ENCODE measurements around the gene DMD. TPM values are rescaled to one million over a fixed set of nuclear protein-coding genes. Genes with fewer than 3 reads are reported as not detected.
A peak's percentile ranks its signal among the peaks of the same experiment; 100 is the strongest.

Gene DMD
- total and polyA plus RNA-seq, 2 donors (not counting 1 experiment from before 2014, with no cell fraction given): 5.1 to 7.2 TPM

DNA sequence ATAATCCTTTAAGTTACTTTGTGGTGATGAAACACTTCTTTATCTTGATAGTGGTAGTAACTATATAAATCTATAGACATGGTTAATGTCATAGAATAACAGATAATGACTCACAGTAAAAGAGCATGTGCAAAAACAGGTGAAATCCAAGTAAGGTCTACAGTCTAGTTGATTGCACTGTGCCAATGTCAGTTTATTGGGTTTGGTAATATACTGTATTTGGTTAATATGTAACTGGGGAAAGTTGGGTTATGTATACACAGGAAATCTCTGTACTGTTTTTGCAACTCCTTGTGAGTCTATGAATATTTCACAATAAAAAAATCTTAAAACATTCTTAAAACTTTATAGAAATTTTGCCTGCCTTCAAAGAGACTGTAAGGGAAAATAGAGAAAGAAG lies 1071.9 kb downstream of the DMD start:
- DNase-seq (ENCODE audit: low read depth in 2 of 2): no peak
- Histone ChIP-seq H3K4me2 (ENCODE audit: extremely low read depth, insufficient read depth, low read length) (no peak overlapping the region), H3K36me3 (ENCODE audit: control insufficient read depth, insufficient read depth, low read length) (no peaks in the 10 kb centered on the region), H3K79me2 (ENCODE audit: control insufficient read depth, insufficient read depth, low read length) (no peaks in the 10 kb centered on the region), H3K4me1 (ENCODE audit: control insufficient read depth, extremely low read depth, insufficient read depth, low read length) (no peaks in the 10 kb centered on the region), H4K20me1 (ENCODE audit: control insufficient read depth, extremely low read depth, insufficient read depth, low read length) (no peaks in the 10 kb centered on the region), H3K4me3 (replicated peaks in 1 of 4; ENCODE audit: control extremely low read depth in 1 of 4, insufficient read depth in 1 of 4, low read depth in 3 of 4, low read length in 4 of 4) (no peak overlapping the region), H3K27me3 (ENCODE audit: control insufficient read depth, insufficient read depth, low read length) (no peaks in the 10 kb centered on the region), H3K9me3 (ENCODE audit: control insufficient read depth, insufficient read depth, low read depth, low read length) (no peaks in the 10 kb centered on the region), H3K9ac (ENCODE audit: insufficient read depth, low read length) (no peak overlapping the region), H3K27ac (ENCODE audit: insufficient read depth, low read length) (no peak overlapping the region), H2AFZ (ENCODE audit: low read length) (no peak overlapping the region)
- TF ChIP-seq EZH2 (IDR thresholded peaks at IDR 0.05; ENCODE audit: low read length, missing control alignments): no peak
- TF ChIP-seq, protein P1, sequence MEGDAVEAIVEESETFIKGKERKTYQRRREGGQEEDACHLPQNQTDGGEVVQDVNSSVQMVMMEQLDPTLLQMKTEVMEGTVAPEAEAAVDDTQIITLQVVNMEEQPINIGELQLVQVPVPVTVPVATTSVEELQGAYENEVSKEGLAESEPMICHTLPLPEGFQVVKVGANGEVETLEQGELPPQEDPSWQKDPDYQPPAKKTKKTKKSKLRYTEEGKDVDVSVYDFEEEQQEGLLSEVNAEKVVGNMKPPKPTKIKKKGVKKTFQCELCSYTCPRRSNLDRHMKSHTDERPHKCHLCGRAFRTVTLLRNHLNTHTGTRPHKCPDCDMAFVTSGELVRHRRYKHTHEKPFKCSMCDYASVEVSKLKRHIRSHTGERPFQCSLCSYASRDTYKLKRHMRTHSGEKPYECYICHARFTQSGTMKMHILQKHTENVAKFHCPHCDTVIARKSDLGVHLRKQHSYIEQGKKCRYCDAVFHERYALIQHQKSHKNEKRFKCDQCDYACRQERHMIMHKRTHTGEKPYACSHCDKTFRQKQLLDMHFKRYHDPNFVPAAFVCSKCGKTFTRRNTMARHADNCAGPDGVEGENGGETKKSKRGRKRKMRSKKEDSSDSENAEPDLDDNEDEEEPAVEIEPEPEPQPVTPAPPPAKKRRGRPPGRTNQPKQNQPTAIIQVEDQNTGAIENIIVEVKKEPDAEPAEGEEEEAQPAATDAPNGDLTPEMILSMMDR (conservative IDR thresholded peaks at IDR 0.05 in 1 of 2, IDR thresholded peaks at IDR 0.05 in 1 of 2; ENCODE audit: low read depth in 1 of 2, low read length in 2 of 2): no peak

DNA sequence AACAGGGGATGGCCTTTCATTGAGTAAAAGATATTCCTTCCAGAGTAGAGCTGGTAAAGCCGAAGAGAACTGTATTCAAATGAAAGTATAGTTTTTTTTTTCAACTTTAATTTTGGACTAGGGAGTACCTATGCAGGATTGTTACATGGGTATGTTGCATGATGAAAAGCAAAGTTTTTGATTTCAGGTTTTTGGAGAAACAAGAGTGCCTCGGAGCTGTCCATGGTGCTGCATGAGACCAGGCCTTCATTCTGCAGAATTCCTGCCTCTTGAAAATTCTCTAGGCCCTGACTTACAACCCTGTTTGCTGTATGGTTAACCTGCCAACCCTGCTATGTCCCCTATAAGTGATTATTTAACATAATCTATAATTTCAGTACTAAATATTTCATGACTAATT lies 1073.8 kb downstream of the DMD start:
- no peaks in the 10 kb centered on the region for H3K27me3 ChIP-seq (ENCODE audit: control insufficient read depth, insufficient read depth, low read length)
- no peaks in the 10 kb centered on the region for H3K36me3 ChIP-seq (ENCODE audit: control insufficient read depth, insufficient read depth, low read length)
- H3K4me2 ChIP-seq (ENCODE audit: extremely low read depth, insufficient read depth, low read length): no peak overlapping the region
- no peaks in the 10 kb centered on the region for H3K79me2 ChIP-seq (ENCODE audit: control insufficient read depth, insufficient read depth, low read length)
- H3K9me3 ChIP-seq (ENCODE audit: control insufficient read depth, insufficient read depth, low read depth, low read length): no peaks in the 10 kb centered on the region
- DNase-seq (ENCODE audit: low read depth in 2 of 2): peak in 1 of 2 donors; percentile 7
- H3K27ac ChIP-seq (ENCODE audit: insufficient read depth, low read length): no peak overlapping the region
- no peaks in the 10 kb centered on the region for H4K20me1 ChIP-seq (ENCODE audit: control insufficient read depth, extremely low read depth, insufficient read depth, low read length)
- no peaks in the 10 kb centered on the region for H3K4me1 ChIP-seq (ENCODE audit: control insufficient read depth, extremely low read depth, insufficient read depth, low read length)
- TF ChIP-seq EZH2 (IDR thresholded peaks at IDR 0.05; ENCODE audit: low read length, missing control alignments): no peak
- TF ChIP-seq, protein P1 (conservative IDR thresholded peaks at IDR 0.05 in 1 of 2, IDR thresholded peaks at IDR 0.05 in 1 of 2; ENCODE audit: low read depth in 1 of 2, low read length in 2 of 2): no peak
- H2AFZ ChIP-seq (ENCODE audit: low read length): no peak overlapping the region
- no peak overlapping the region for H3K4me3 ChIP-seq (replicated peaks in 1 of 4; ENCODE audit: control extremely low read depth in 1 of 4, insufficient read depth in 1 of 4, low read depth in 3 of 4, low read length in 4 of 4)
- H3K9ac ChIP-seq (ENCODE audit: insufficient read depth, low read length): no peak overlapping the region

DNA sequence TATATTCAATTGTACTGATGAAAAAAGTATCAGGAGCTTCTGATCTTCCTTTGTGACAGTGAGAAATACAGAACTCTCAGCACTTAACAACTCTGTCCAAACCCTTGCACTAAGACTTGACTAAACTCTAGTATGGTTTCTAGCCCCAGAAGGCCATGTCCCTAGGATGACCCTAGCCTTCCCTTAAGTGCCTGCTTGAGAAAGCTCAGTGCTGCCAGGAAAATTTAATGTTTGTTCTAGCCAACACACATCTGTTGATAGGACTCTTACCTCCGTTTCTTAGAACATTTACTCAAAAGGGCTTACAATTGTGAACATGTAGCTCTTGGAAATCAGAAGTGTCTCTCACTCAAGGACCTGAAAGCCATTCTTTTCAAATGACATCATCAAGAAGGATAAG lies 1084.4 kb downstream of the DMD start:
- no peak for DNase-seq (ENCODE audit: low read depth in 2 of 2)
- TF ChIP-seq EZH2 (IDR thresholded peaks at IDR 0.05; ENCODE audit: low read length, missing control alignments): no peak
- TF ChIP-seq, protein P1 (conservative IDR thresholded peaks at IDR 0.05 in 1 of 2, IDR thresholded peaks at IDR 0.05 in 1 of 2; ENCODE audit: low read depth in 1 of 2, low read length in 2 of 2): no peak

More for the DNA sequence above, 1084.4 kb downstream of the DMD start:
- H3K36me3 ChIP-seq (ENCODE audit: control insufficient read depth, insufficient read depth, low read length): no peaks in the 10 kb centered on the region
- H3K9me3 ChIP-seq (ENCODE audit: control insufficient read depth, insufficient read depth, low read depth, low read length): no peaks in the 10 kb centered on the region
- H3K9ac ChIP-seq (ENCODE audit: insufficient read depth, low read length): no peak overlapping the region
- H3K4me3 ChIP-seq (replicated peaks in 1 of 4; ENCODE audit: control extremely low read depth in 1 of 4, insufficient read depth in 1 of 4, low read depth in 3 of 4, low read length in 4 of 4): no peak overlapping the region
- no peak overlapping the region for H3K27ac ChIP-seq (ENCODE audit: insufficient read depth, low read length)
- H3K27me3 ChIP-seq (ENCODE audit: control insufficient read depth, insufficient read depth, low read length): no peaks in the 10 kb centered on the region
- H3K4me1 ChIP-seq (ENCODE audit: control insufficient read depth, extremely low read depth, insufficient read depth, low read length): no peaks in the 10 kb centered on the region
- no peak overlapping the region for H3K4me2 ChIP-seq (ENCODE audit: extremely low read depth, insufficient read depth, low read length)
- no peaks in the 10 kb centered on the region for H4K20me1 ChIP-seq (ENCODE audit: control insufficient read depth, extremely low read depth, insufficient read depth, low read length)
- H3K79me2 ChIP-seq (ENCODE audit: control insufficient read depth, insufficient read depth, low read length): no peaks in the 10 kb centered on the region
- H2AFZ ChIP-seq (ENCODE audit: low read length): no peak overlapping the region
